Activated naive CD8-positive, alpha-beta T cell treated with anti-CD3 and anti-CD28 coated beads for 36 hours (primary cell): ENCODE data around the gene TMIE. TPM values are rescaled to one million over a fixed set of nuclear protein-coding genes. Genes with fewer than 3 reads are reported as not detected.

Source experiments
- DNase-seq: peaks from one replicate; pipeline ENCODE4 v3.0.0; 2021
- H3K27ac Mint-ChIP-seq: one replicate; pipeline ENCODE4 v1.8.0; 2022; ENCODE audit warnings: mild to moderate bottlenecking, moderate library complexity, mixed read lengths
- H3K27me3 Mint-ChIP-seq: one replicate; pipeline ENCODE4 v1.8.0; 2022; ENCODE audit warnings: mild to moderate bottlenecking, mixed read lengths
- H3K36me3 Mint-ChIP-seq: one replicate; pipeline ENCODE4 v1.8.0; 2021; ENCODE audit warnings: mild to moderate bottlenecking, mixed read lengths
- H3K4me1 Mint-ChIP-seq: one replicate; pipeline ENCODE4 v1.8.0; 2021; ENCODE audit warnings: mixed read lengths
- H3K4me3 Mint-ChIP-seq: one replicate; pipeline ENCODE4 v1.8.0; 2022; ENCODE audit warnings: mild to moderate bottlenecking, moderate library complexity, mixed read lengths
- H3K9me3 Mint-ChIP-seq: one replicate; pipeline ENCODE4 v1.8.0; 2022; ENCODE audit warnings: mixed read lengths
- total RNA-seq, 2 experiments: library from RNA; stranded (reverse); gene quantifications; one replicate each; pipeline ENCODE4 v1.2.3, GENCODE V29; 2021

The TMIE gene
- under 1 TPM; 0.41 to 0.42 TPM for total RNA-seq

DNA sequence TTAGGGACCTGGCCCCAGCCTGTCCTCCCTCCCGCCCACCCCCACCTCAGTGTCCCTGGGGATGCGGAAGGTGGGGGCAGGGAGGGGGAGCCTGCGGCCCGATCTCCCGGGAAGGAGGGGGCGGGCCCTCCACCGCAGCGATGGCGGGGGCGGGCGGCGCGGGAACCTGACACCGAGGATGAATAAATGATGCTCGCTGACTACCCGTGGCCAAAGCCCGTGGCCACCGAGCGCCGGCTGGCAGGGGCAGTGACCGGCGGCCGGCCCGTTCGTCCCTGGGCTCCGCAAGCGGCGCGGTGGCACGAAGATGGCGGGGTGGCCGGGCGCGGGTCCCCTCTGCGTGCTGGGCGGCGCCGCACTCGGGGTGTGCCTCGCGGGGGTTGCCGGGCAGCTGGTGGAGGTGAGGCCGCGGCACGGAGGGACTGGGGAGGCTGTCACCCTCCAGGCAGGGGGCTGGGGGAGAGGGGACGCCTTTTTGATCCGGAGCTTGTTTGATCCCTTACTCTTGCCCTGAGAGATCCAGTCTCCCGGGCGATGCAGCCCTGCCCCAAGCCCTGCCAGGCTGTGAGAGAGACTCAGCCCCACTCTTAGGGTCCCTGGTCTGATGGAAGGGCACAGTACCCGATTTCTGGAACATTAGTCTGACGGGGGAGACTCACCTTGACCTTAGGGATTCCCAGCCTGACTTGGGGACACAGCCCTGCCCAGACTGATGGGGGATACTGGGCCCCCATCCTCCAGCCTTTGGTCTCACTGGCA, at the start of gene TMIE:
Gene TMIE, plus strand, starts transcription at position 212 of the 759 bp plus-strand sequence. Its CDS starts 96 bp downstream, at position 308.
- Mint-ChIP-seq H3K4me3 (no peak within 1 kb of the TSS), H3K36me3 (no peaks in the 10 kb centered on the region), H3K27me3 (peaks cover 8% of the 10 kb centered on the region), H3K9me3 (no peaks in the 10 kb centered on the region), H3K27ac (no peak within 1 kb of the TSS), H3K4me1 (peaks cover 2% of the 10 kb centered on the region)
- DNase-seq, result no peak

GRCh38 chr3:46655271-46655670, 45.9 kb upstream of the TMIE start:
- peaks cover 6% of the 10 kb centered on the region for H3K27me3 Mint-ChIP-seq
- no peaks in the 10 kb centered on the region for H3K36me3 Mint-ChIP-seq
- no peak overlapping the region for H3K4me3 Mint-ChIP-seq
- DNase-seq, result no peak
- no peak overlapping the region for H3K27ac Mint-ChIP-seq
- peaks cover 8% of the 10 kb centered on the region for H3K9me3 Mint-ChIP-seq
- H3K4me1 Mint-ChIP-seq, result peaks cover 2% of the 10 kb centered on the region

DNA sequence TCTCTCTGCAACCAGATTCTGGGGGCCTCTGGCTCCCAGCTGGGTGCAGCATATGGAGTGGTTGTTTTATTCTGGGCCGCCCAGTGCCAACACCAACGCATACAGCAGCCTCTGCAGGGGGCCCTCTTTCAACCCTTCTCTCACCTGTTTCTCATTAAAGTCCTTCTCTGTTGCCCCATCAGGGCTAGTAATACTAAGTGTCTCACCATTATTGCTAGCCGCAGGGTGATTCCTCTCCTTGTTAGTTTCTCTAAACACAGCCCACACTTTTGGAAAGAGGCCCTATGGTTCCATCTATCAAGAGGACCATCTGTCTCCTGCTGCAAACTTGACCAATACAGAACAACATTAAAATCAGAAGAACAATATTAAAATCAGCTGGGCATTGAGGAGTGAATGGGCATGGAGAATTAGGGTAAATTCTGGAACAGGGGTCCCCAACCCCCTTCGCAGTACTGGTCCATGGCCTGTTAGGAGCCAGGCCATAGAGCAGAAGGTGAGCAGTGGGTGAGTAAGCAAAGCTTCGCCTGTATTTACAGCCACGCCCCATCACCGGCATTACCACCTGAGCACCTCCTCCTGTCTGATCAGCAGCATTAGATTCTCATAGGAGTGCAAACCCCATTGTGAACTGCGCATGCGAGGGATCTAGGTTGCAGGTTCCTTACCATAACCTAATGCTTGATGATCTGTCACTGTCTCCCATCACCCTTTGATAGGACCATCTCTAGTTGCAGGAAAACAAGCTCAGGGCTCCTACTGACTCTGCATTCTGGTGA, 44.2 kb upstream of the TMIE start:
- Mint-ChIP-seq H3K27me3 (peaks cover 3% of the 10 kb centered on the region), H3K4me3 (no peak overlapping the region), H3K27ac (no peak overlapping the region), H3K36me3 (no peaks in the 10 kb centered on the region), H3K4me1 (peaks cover 2% of the 10 kb centered on the region), H3K9me3 (peaks cover 6% of the 10 kb centered on the region)
- DNase-seq, result no peak

GRCh38 chr3:46659285-46659684, 41.9 kb upstream of the TMIE start:
- Mint-ChIP-seq H3K27me3 (no peaks in the 10 kb centered on the region), H3K4me3 (no peak overlapping the region), H3K9me3 (no peaks in the 10 kb centered on the region), H3K4me1 (peaks cover 2% of the 10 kb centered on the region), H3K27ac (no peak overlapping the region), H3K36me3 (no peaks in the 10 kb centered on the region)
- DNase-seq, result no peak

DNA sequence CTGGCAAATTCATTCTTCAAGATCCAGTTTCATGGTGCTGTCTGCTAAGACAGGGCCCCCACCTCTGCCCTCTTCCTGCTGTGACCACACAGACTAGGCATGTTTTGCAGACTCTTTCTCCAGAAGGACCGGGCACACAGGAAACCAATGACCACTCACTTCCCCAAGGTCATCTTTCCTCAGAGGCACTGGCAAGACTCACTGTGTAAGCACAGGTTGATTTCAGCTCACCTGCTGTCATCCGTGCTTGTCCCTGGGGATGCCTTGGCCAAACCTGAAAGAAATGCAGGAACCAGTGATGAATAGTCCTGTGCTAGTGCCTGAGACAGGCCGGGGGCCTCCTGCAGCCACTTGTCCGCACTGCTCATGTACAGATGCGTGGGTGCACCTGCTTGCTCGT, 41.2 kb upstream of the TMIE start:
- no peak for DNase-seq
- no peaks in the 10 kb centered on the region for H3K9me3 Mint-ChIP-seq
- no peak overlapping the region for H3K27ac Mint-ChIP-seq
- H3K4me3 Mint-ChIP-seq, result no peak overlapping the region
- H3K27me3 Mint-ChIP-seq, result no peaks in the 10 kb centered on the region
- H3K4me1 Mint-ChIP-seq, result peaks cover 2% of the 10 kb centered on the region
- no peaks in the 10 kb centered on the region for H3K36me3 Mint-ChIP-seq

GRCh38 chr3:46660543-46661523, 40.4 kb upstream of the TMIE start:
- no peak overlapping the region for H3K27ac Mint-ChIP-seq
- H3K4me3 Mint-ChIP-seq, result no peak overlapping the region
- no peaks in the 10 kb centered on the region for H3K9me3 Mint-ChIP-seq
- H3K36me3 Mint-ChIP-seq, result no peaks in the 10 kb centered on the region
- H3K4me1 Mint-ChIP-seq, result peaks cover 2% of the 10 kb centered on the region
- no peak for DNase-seq
- no peaks in the 10 kb centered on the region for H3K27me3 Mint-ChIP-seq

DNA sequence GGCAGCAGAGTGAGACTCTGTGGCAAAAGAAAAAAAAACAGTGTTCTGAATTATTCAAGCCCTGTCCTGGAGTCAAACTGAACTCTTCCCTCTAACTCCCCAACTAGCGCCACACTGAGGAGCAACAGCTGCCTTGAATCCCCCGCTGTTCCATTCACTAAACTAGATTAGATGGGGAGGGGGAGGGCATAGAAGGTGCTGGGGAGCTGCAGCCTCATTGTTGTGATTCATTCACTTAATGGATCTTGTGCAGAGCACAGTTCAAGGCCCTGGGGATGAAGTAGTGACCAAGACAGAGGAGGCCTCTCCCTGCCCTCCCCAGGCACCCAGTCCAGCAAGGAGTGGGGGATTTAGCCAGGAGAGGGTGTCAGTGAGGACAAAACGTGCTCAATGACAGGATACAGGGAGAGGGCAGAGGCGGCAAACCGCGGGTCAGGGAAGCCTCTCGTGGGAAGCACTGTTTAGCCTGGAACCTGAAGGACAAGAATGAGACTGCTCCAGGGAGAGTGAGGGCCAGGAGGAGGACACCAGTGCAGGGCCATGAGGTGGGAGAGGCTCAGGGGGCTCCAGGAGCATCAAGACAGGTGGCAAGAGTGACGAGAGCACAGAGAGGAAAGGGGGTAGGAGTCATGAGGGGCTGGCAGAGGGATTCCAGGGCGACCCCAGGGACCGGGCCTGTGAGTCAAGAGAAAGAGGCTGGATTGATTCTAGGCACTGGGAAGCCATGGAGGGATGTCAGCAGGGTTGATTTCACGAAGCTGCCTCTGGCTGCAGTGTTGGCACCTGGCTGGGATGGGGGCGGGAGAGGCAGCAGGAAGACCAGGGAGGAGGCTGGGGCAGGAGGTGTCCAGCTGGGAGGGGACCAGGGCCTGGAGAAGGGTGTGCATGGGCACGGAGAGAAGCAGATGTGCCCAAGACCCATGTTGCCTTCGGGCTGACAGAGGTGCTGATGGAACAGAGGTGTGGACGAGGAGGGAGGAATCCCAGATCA, 39.1 kb upstream of the TMIE start:
- DNase-seq, result no peak
- Mint-ChIP-seq H3K9me3 (no peaks in the 10 kb centered on the region), H3K27ac (no peak overlapping the region), H3K36me3 (no peaks in the 10 kb centered on the region), H3K4me3 (no peak overlapping the region), H3K4me1 (peaks cover 2% of the 10 kb centered on the region), H3K27me3 (no peaks in the 10 kb centered on the region)

DNA sequence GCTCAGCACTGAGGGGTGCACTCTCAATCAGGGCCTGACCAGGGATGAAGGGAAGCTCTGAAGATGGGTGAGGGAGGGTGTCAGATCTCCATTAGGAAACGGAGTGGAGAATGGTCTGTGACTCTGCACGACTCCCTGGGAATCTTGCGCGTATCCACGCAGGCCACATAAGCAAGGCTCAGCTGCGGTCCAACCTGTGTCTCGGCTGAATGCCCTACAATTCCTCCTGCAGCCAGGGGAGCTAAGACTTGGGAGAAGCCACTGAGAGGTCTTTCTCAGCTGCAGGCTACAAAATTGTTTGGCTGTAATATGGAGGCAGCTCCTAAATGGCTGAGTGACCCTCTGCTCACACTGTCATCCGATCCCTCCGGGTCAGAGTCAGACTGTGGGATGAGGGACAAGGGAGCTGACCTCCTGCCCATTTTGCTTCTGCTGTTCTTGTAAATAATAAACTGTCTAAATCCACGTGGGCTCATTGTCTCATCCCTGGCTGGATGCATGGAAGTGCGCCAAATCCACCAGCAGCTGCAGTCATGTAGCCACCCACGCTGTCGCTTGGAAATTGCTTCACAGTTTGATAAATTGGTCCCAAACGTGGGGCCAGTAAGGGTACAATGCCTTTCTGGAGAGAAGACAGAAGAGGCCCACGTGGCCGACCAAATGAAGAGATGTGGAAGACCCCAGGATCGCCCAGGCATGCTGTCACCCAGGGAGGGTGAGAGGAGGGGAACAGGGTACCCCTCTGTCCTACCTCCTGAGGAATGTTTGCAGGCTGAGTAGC, 38.2 kb upstream of the TMIE start:
- no peaks in the 10 kb centered on the region for H3K4me1 Mint-ChIP-seq
- no peaks in the 10 kb centered on the region for H3K36me3 Mint-ChIP-seq
- no peak for DNase-seq
- H3K27ac Mint-ChIP-seq, result no peak overlapping the region
- no peak overlapping the region for H3K4me3 Mint-ChIP-seq
- no peaks in the 10 kb centered on the region for H3K9me3 Mint-ChIP-seq
- no peaks in the 10 kb centered on the region for H3K27me3 Mint-ChIP-seq

- Mint-ChIP-seq H3K9me3 (no peaks in the 10 kb centered on the region), H3K4me1 (no peaks in the 10 kb centered on the region), H3K36me3 (no peaks in the 10 kb centered on the region), H3K27me3 (no peaks in the 10 kb centered on the region), H3K4me3 (no peak overlapping the region), H3K27ac (no peak overlapping the region)
- no peak for DNase-seq
Observed at GRCh38 chr3:46663591-46664135, 37.5 kb upstream of the TMIE start.

- H3K9me3 Mint-ChIP-seq, result no peaks in the 10 kb centered on the region
- H3K4me3 Mint-ChIP-seq, result no peak overlapping the region
- H3K27me3 Mint-ChIP-seq, result no peaks in the 10 kb centered on the region
- H3K36me3 Mint-ChIP-seq, result no peaks in the 10 kb centered on the region
- no peaks in the 10 kb centered on the region for H3K4me1 Mint-ChIP-seq
- DNase-seq, result no peak
- no peak overlapping the region for H3K27ac Mint-ChIP-seq
Observed at GRCh38 chr3:46664188-46664970, 36.8 kb upstream of the TMIE start.

DNA sequence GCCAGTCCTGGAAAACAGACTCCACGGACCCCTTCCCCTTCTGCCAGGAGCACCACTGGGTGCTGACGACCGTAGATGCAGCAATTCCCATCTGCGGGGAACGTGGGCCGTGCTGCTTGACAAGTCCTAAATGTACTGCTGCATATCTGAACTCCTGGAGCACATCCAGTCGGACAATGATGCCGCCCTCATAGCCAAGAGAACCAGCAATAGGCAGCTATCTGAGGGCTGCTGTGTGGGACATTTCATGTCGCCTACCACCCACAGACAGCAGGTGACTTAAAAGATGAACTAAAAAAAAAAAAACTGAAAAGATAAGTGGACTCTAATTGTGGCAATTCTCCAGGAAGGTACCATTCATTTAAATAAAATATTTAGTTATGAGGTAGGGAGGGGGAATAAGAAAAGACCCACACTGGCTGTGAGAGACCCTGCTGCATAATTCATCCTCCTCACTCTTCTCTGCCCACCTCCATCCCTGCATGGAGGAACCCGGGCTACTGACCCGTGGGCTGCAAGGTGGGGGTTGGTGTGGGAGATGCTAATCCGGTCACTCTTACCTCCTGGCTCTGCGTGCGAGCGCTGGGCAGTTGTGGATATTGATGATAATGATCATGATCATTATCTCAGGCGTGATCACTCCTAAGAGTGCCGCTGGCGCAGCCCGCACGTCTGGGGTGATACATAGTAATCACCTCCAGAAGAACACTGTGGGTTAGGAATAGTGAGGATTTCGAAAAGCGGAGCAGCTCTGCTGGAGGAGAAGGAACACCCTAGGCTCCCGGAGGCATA, 36.0 kb upstream of the TMIE start:
- no peak overlapping the region for H3K4me3 Mint-ChIP-seq
- no peak for DNase-seq
- no peaks in the 10 kb centered on the region for H3K9me3 Mint-ChIP-seq
- no peaks in the 10 kb centered on the region for H3K36me3 Mint-ChIP-seq
- H3K27me3 Mint-ChIP-seq, result no peaks in the 10 kb centered on the region
- H3K27ac Mint-ChIP-seq, result no peak overlapping the region
- no peaks in the 10 kb centered on the region for H3K4me1 Mint-ChIP-seq
